ENCODE data around the gene MRPL2.
"Not testable (repeated sequence)": the region's sequence is repeated elsewhere in the genome, so short reads cannot be mapped to it uniquely, and the experiment has no call there.

MRPL2 gene

GRCh38 chr6:43052225-43052841 lies 6.9 kb downstream of the MRPL2 start:
- DNase-seq = no peak

- DNase-seq = no peak
Measured at GRCh38 chr6:43050981-43051380, 8.3 kb downstream of the MRPL2 start.

GRCh38 chr6:43047998-43048397 lies 11.2 kb downstream of the MRPL2 start:
- DNase-seq = no peak

- no peak for DNase-seq
Measured at GRCh38 chr6:43045371-43045930, 13.8 kb downstream of the MRPL2 start.

GRCh38 chr6:43043310-43043709 lies 15.9 kb downstream of the MRPL2 start:
- DNase-seq = no peak

- not testable (repeated sequence) for DNase-seq
Measured at GRCh38 chr6:43041475-43041874, 17.8 kb downstream of the MRPL2 start.

GRCh38 chr6:43040542-43041257 lies 18.5 kb downstream of the MRPL2 start:
- no peak for DNase-seq

GRCh38 chr6:43038727-43039126 lies 20.5 kb downstream of the MRPL2 start:
- DNase-seq = no peak

- no peak for DNase-seq
Measured at GRCh38 chr6:43037706-43038105, 21.5 kb downstream of the MRPL2 start.

GRCh38 chr6:43037197-43037596 lies 22.0 kb downstream of the MRPL2 start:
- no peak for DNase-seq

GRCh38 chr6:43036712-43037111 lies 22.5 kb downstream of the MRPL2 start:
- DNase-seq = no peak

GRCh38 chr6:43035495-43036194 lies 23.6 kb downstream of the MRPL2 start:
- DNase-seq = no peak

- no peak for DNase-seq
Measured at GRCh38 chr6:43034190-43034525, 25.1 kb downstream of the MRPL2 start.

- DNase-seq = no peak
Measured at GRCh38 chr6:43033496-43034189, 25.6 kb downstream of the MRPL2 start.

- DNase-seq = no peak
Measured at GRCh38 chr6:43032326-43032725, 26.9 kb downstream of the MRPL2 start.

GRCh38 chr6:43029120-43029519 lies 30.1 kb downstream of the MRPL2 start:
- no peak for DNase-seq

GRCh38 chr6:43026365-43026764 lies 32.9 kb downstream of the MRPL2 start:
- DNase-seq = no peak

- no peak for DNase-seq
Measured at GRCh38 chr6:43024436-43024835, 34.8 kb downstream of the MRPL2 start.

- peak; percentile 37 for DNase-seq
Measured at GRCh38 chr6:43021270-43022047, 37.8 kb downstream of the MRPL2 start, which contains the start of gene RRP36. RRP36 (plus strand) TSS chr6:43021623; CDS start chr6:43021655, 32 bp downstream.

- no peak for DNase-seq
Measured at GRCh38 chr6:43020847-43021246, 38.4 kb downstream of the MRPL2 start.

GRCh38 chr6:43020052-43020705 lies 39.1 kb downstream of the MRPL2 start:
- no peak for DNase-seq

- DNase-seq = no peak
Measured at GRCh38 chr6:43019152-43019551, 40.1 kb downstream of the MRPL2 start.

All from activated gamma-delta T cell (primary cell).